Esophagus muscularis mucosa (tissue), 4 donors: ENCODE results near the gene TCTN1. TPM values are rescaled to one million over a fixed set of nuclear protein-coding genes. Genes with fewer than 3 reads are reported as not detected.

ENCODE experiments used
- DNase-seq: peaks from one replicate; pipeline ENCODE4 v3.0.0-alpha.2; 2017; ENCODE audit errors: extremely low spot score
- H3K27ac ChIP-seq, 4 donors: fragments of 200-600 bp; sonication (generic); replicated peaks in 1 of 4; 1 replicate in 3 of 4; 2 replicates in 1 of 4; pipeline ENCODE4 v1.5.1; 2016 to 2019; ENCODE audit warnings: mild to moderate bottlenecking in 1 of 4
- H3K27me3 ChIP-seq, 4 donors: fragments of 200-600 bp; sonication (generic); one replicate each; pipeline versions ENCODE4 v1.5.1 to v1.6.0; 2016 to 2019
- H3K36me3 ChIP-seq, 4 donors: fragments of 200-600 bp; sonication (generic); one replicate each; pipeline ENCODE4 v1.5.1; 2016 to 2019
- H3K4me1 ChIP-seq, 4 donors: fragments of 200-600 bp; sonication (generic); one replicate each; pipeline ENCODE4 v1.5.1; 2016 to 2019
- H3K4me3 ChIP-seq, 4 donors: fragments of 200-600 bp; sonication (generic); 1 replicate in 2 of 4; 2 replicates in 2 of 4; pipeline ENCODE4 v1.5.1; 2016 to 2019; ENCODE audit warnings: mild to moderate bottlenecking in 4 of 4, moderate library complexity in 1 of 4
- H3K9me3 ChIP-seq, 4 donors: fragments of 200-600 bp; sonication (generic); 1 replicate in 3 of 4; 2 replicates in 1 of 4; pipeline ENCODE4 v1.5.1; 2016 to 2019
- EP300 ChIP-seq: sonication (generic); formaldehyde crosslinking; IDR thresholded peaks from one replicate; pipeline ENCODE4 v1.6.1; 2017; ENCODE audit warnings: antibody characterized with exemption
- POLR2A ChIP-seq: fragments of 450-650 bp; IDR thresholded peaks from one replicate; pipeline ENCODE4 v1.6.1; 2017; ENCODE audit warnings: antibody characterized with exemption, moderate library complexity, mild to moderate bottlenecking, low read depth
- POLR2AphosphoS5 ChIP-seq, 2 donors: sonication (generic); formaldehyde crosslinking; IDR thresholded peaks; one replicate each; pipeline ENCODE4 v1.6.1; 2017; ENCODE audit warnings: antibody characterized with exemption in 2 of 2
- WGBS: methylation state at CpG from one replicate; pipeline ENCODE4 v1.1.5; 2018; 5-methylcytosine and 5-hydroxymethylcytosine counted together
- intact Hi-C: fragments of 100-400 bp; cut with DNase I; formaldehyde crosslinking; loops from one replicate; pipeline ENCODE4 v1.15.1; 2023
- total RNA-seq, 4 donors: library from RNA; depleted of rRNA; stranded (reverse); fragments of >200 nt; gene quantifications; one replicate each; pipeline versions ENCODE4 v1.1.0 to v1.2.1, GENCODE V29; 2016
- TF ChIP-seq, protein P1 (sequence below), 3 experiments: fragments of 200-600 bp in 2 of 3; fragments of 450-650 bp in 1 of 3; sonication (generic) in 2 of 3; IDR thresholded peaks; one replicate each; pipeline ENCODE4 v1.5.1; 2017 to 2019; ENCODE audit warnings: antibody characterized with exemption in 3 of 3, mild to moderate bottlenecking in 2 of 3, moderate library complexity in 1 of 3

Gene TCTN1
- total RNA-seq, 4 donors from 2014 or later = 17.4 to 26.2 (median 21.4) TPM

GRCh38 chr12:110615171-110615570, 1.2 kb downstream of the TCTN1 start:
- TF ChIP-seq POLR2A (no peak), EP300 (no peak), POLR2AphosphoS5 (IDR thresholded peaks at IDR 0.05) (no peak)
- TF ChIP-seq, protein P1, sequence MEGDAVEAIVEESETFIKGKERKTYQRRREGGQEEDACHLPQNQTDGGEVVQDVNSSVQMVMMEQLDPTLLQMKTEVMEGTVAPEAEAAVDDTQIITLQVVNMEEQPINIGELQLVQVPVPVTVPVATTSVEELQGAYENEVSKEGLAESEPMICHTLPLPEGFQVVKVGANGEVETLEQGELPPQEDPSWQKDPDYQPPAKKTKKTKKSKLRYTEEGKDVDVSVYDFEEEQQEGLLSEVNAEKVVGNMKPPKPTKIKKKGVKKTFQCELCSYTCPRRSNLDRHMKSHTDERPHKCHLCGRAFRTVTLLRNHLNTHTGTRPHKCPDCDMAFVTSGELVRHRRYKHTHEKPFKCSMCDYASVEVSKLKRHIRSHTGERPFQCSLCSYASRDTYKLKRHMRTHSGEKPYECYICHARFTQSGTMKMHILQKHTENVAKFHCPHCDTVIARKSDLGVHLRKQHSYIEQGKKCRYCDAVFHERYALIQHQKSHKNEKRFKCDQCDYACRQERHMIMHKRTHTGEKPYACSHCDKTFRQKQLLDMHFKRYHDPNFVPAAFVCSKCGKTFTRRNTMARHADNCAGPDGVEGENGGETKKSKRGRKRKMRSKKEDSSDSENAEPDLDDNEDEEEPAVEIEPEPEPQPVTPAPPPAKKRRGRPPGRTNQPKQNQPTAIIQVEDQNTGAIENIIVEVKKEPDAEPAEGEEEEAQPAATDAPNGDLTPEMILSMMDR (IDR thresholded peaks at IDR 0.05) = no peak
- H3K4me1 ChIP-seq = peaks cover 10 to 24% (median 19%) of the 10 kb centered on the region in 4 donors
- WGBS = 92% methylated on average over 8 of the region's 8 CpGs
- peak overlapping the region in 1 of 4 donors; percentile 13 for H3K27ac ChIP-seq
- DNase-seq = no peak
- H3K36me3 ChIP-seq = peaks cover 0 to 16% (median 5%) of the 10 kb centered on the region in 4 donors
- no peaks in the 10 kb centered on the region for H3K27me3 ChIP-seq
- intact Hi-C loops = loop anchor here (10.0 kb wide), 1 partner anchor 270 kb away; no protein-coding TSS in a partner anchor
- H3K4me3 ChIP-seq = no peak overlapping the region
- H3K9me3 ChIP-seq = no peaks in the 10 kb centered on the region

DNA sequence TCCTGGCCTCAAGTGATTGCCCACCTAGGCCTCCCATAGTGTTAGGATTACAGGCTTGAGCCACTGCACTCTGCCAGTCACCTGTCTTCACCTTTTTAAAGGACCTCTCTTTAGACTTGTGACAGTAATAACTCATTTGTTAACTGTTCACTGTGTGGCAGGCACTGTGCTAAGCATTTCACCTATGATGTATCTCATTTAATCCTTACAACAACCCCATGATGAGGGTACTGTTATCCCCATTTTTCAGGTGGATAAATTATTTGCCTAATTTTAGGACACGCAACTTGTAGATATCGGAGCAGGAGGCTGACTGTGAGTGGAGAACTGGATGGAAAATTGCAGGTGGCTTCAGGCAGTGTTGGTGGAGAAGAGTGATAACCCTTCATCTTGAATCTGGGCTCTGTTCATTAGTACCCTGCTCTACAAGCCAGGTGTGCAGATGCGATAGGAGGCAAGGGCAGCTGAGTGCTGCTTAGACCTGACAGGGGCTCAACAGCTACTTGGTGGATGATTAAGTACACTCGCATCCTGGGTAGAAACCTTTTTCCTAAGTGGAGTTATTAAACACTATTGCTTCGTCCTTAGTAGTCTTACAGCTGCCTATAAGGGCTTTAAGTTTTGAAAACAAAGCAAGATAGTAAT, 2.7 kb downstream of the TCTN1 start:
- Histone ChIP-seq H3K27ac (no peak overlapping the region), H3K4me3 (no peak overlapping the region), H3K4me1 (peaks cover 10 to 24% (median 19%) of the 10 kb centered on the region in 4 donors), H3K36me3 (peaks cover 0 to 17% (median 10%) of the 10 kb centered on the region in 4 donors), H3K27me3 (no peaks in the 10 kb centered on the region), H3K9me3 (no peaks in the 10 kb centered on the region)
- DNase-seq = no peak
- TF ChIP-seq, protein P1 (IDR thresholded peaks at IDR 0.05) = no peak
- intact Hi-C loops = loop anchor here (10.0 kb wide), 1 partner anchor 268 kb away; no protein-coding TSS in a partner anchor
- WGBS = 96% methylated on average over 5 of the region's 5 CpGs

DNA sequence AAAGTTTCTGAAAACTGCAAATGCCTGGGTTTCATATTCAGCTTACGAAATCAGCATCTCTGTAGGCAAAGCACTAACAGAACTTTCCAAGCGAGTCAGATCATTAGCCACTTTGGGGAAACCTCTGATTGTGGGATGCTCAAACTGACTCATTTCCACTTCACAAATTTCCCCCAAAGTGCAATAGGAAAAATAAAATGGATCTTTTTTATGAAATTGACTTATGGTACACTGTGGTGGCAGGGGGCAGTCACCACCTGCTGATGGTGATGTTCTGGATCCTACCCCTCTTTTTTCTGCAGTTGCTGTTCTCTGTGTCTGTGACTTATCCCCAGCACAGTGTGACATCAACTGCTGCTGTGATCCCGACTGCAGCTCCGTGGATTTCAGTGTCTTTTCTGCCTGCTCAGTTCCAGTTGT, 5.6 kb downstream of the TCTN1 start:
- 85% methylated on average over 4 of the region's 4 CpGs for WGBS
- TF ChIP-seq, protein P1 (IDR thresholded peaks at IDR 0.05) = no peak
- TF ChIP-seq POLR2A (no peak), EP300 (no peak), POLR2AphosphoS5 (IDR thresholded peaks at IDR 0.05) (no peak)
- intact Hi-C loops = loop anchor here (10.0 kb wide), 1 partner anchor 265 kb away; no protein-coding TSS in a partner anchor
- H3K27ac ChIP-seq = no peak overlapping the region
- no peak overlapping the region for H3K4me3 ChIP-seq
- H3K4me1 ChIP-seq = peaks cover 1 to 13% (median 9%) of the 10 kb centered on the region in 4 donors
- H3K27me3 ChIP-seq = no peaks in the 10 kb centered on the region
- DNase-seq = no peak
- H3K36me3 ChIP-seq = peaks cover 0 to 37% (median 18%) of the 10 kb centered on the region in 4 donors
- H3K9me3 ChIP-seq = no peaks in the 10 kb centered on the region

GRCh38 chr12:110622582-110622981, 8.7 kb downstream of the TCTN1 start:
- Histone ChIP-seq H3K27me3 (no peaks in the 10 kb centered on the region), H3K4me1 (no peaks in the 10 kb centered on the region), H3K9me3 (no peaks in the 10 kb centered on the region), H3K4me3 (no peak overlapping the region), H3K27ac (no peak overlapping the region), H3K36me3 (peaks cover 0 to 46% (median 24%) of the 10 kb centered on the region in 4 donors)
- TF ChIP-seq POLR2AphosphoS5 (IDR thresholded peaks at IDR 0.05) (no peak), POLR2A (no peak), EP300 (no peak)
- TF ChIP-seq, protein P1 (IDR thresholded peaks at IDR 0.05) = no peak
- DNase-seq = no peak
- 82% methylated on average over 3 of the region's 3 CpGs for WGBS
- intact Hi-C loops = loop anchor here (10.0 kb wide), 1 partner anchor 222 kb away; the partner anchor contains the start of gene CCDC63
